Stimulated activated CD4-positive, alpha-beta T cell treated with anti-CD3 and anti-CD28 coated beads, Interleukin-15, amount 100 ng/mL, for 48 hours (primary cell): ENCODE data around the gene ALK.

Experiments used
- DNase-seq, 2 donors: peaks; one replicate each; pipeline ENCODE4 v3.0.0-alpha.2; 2020; ENCODE audit warnings: low read depth in 2 of 2

Gene ALK

GRCh38 chr2:29401994-29402393 is 519.4 kb downstream of the ALK start:
- no peak for DNase-seq

DNA sequence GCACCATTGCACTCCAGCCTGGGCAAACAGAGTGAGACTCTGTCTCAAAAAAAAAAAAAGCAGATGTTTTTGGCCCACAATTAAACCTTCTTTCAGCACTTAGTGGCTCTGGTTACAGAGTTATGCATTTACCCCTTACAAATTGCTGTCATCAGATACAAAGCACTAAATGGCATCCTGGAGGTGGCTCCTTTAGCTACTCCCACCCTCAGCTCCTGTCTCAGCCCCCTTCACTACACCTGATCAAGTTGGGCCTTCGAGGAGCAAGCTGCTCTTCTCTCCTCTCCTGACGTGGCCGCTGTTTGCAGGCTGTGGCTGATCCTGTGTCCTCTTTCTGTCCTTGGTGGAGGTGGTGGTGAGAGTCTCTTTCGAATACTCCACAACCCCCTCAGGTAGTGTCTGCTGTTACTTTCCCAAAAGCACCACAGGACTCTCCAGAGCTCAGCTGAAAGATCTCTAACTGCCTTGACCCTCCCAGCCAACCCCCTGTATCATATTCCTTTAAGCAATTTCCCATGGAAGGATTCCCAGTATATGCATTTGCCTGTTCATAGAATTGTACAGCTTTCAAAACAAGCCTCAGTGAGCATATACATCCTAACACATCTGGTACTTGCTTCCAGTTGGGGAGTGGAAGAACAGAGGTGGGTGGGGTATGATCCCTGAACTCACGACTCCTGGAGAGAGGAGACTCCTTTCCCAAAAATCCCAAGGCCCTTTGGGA is 520.3 kb downstream of the ALK start:
- no peak for DNase-seq

DNA sequence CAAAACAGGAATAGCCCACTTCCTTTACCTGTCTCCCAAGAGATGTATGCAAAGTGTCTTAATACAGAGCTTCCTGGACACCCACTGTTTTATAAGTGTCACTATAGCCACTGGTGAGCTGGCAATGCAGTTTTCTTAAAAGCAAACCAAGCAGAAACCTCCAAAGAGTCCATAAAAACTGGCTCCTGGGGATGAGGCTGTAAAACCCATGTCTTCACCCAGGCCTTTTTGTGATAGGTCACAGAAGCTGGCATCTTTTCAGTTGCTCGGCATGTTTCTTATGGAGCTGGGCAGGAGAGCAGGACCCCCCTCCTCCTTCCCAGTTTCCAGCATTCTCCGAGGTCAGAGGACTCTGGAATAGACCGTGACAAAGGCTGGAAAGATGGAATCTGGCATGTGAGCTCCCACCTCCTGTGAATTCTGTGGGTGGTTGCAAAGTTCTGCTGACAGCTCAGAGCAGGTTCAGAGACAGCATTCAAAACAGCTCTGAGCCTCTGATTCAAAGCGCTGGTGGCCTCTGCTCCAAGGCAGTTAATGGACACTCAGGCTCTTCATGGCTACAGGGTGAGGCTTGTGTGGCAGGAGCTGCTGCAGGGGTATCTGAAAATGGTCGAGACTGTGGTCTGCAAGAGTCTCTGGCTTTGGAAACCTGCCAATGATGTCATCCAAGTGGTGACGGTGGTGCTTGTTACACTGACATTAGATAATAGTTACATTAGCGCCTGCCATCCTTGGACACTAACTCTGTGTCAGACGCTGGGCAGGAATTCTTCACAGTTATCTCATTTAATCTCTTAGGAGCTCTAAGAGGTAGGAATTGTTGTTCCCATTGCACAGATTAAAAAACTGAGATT is 522.8 kb downstream of the ALK start:
- no peak for DNase-seq

DNA sequence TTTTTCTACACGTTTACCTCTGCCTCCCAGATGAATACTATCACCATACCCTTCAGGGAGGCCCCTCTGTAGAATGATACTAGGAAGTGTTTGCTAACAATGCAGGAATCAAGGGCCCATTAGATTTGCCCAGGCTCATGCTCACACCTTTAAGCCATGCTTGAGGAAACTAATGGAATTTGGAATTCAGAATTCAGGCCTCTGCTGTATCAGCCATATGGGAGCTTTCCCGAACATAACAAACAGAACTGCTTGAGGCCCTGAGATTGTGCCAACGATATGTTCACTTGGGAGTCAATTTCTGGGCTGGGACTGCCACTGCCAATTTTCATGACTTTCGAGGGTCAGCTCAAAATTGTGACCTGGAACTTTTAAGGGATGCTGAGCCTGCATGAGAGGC is 523.7 kb downstream of the ALK start:
- DNase-seq = no peak

- no peak for DNase-seq
These were observed 524.3 kb downstream of the ALK start for GRCh38 chr2:29397039-29397438.

DNA sequence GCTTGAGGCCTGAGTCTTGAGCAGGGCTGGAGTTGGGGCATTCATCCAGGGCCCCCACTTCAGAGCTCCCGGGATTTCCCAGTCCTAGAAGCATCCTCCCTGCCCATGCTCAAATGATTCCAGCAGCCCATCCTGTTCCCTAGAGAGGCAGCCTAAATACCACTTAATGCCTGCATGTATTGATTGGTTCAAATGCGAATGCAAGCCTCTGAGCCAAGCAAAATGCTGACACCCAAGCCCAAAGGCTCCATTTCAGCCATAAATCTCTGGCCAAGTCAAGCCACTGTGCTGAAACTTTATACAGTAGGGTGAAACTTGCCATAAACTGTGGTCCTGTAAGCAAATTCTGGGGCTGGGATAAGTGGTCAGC is 526.4 kb downstream of the ALK start:
- DNase-seq = no peak

- no peak for DNase-seq
These were observed 526.9 kb downstream of the ALK start for GRCh38 chr2:29394311-29394980.

- no peak for DNase-seq
These were observed 527.7 kb downstream of the ALK start for GRCh38 chr2:29393676-29394075.

DNA sequence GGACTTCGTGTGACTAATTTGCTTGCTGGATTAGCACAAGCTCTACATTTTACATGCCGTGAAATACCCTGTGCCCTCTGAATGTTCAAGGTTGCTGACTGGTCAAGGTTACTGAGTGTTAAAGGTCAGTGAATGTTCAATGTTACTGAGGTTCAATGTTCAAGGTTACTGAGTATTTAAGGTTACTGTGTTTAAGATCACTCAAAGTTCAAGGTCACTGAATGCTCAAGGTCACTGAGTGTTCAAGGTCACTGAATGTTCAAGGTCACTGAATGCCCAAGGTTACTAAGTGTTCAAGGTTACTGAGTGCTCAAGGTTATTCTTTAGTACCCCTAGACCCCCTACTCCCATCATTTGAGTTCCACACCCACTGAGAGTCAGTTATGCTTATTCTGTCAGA is 528.6 kb downstream of the ALK start:
- no peak for DNase-seq

GRCh38 chr2:29390136-29390535 is 531.2 kb downstream of the ALK start:
- no peak for DNase-seq

GRCh38 chr2:29389686-29390085 is 531.7 kb downstream of the ALK start:
- DNase-seq = no peak

GRCh38 chr2:29388071-29388470 is 533.3 kb downstream of the ALK start:
- no peak for DNase-seq

GRCh38 chr2:29382486-29382885 is 538.9 kb downstream of the ALK start:
- DNase-seq = no peak

GRCh38 chr2:29377788-29378187 is 543.6 kb downstream of the ALK start:
- DNase-seq = no peak

DNA sequence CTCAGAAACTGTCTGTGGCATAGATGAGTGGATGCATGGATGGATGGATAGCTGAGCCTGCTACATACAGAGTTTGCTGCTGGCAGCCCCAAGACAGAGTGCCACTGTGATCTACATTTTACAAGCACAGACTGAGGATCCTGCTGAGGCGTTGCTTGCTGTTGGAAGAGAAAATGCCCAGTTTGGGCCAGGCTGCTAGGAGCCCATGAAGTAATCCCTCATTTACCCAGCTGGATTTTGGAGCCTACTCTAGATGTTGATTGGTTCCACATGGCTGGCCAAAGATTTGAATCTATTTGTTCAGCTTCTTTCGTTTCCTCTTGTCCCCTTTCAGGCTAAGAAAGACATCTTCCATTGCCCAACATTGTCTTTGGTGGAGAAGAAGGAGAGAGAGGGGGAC is 544.8 kb downstream of the ALK start:
- no peak for DNase-seq

DNA sequence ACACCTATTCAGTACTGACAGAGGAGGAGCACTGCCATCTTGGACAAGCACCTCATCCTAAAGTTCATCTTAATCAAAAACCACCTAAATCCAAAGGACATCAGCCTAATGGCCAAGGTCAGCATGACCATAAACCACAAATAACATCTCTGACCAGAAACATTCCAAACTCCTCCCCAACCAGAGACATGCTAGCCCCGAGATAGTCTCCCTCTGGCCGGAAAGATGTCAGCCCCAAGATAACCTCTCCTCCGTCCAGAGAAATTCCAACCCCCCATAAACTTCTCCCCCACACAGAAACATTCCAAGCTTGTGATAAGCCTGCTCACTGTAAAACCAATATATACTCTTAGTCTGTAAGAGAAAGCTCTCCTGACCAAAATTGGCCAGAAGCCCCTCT is 545.5 kb downstream of the ALK start:
- no peak for DNase-seq

DNA sequence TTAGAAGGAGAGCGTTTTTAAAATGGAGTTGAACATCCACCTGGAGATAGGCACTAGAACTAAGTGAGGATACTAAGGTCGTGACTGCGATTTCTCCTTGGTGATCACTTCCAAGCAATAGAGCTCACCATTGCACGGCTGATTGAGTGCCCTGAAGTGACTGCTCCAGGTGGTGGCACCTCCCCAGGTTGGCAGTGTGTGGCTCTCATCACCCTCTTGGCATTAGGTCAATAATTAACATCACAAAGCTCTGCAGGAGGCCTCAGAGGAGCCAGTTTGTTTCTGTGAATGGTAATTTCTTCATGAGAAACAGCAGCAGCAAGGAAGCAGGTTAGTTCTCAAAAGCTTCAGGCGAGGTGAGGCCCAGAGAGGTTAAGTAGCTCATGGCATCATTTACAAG is 546.6 kb downstream of the ALK start:
- DNase-seq = no peak

DNA sequence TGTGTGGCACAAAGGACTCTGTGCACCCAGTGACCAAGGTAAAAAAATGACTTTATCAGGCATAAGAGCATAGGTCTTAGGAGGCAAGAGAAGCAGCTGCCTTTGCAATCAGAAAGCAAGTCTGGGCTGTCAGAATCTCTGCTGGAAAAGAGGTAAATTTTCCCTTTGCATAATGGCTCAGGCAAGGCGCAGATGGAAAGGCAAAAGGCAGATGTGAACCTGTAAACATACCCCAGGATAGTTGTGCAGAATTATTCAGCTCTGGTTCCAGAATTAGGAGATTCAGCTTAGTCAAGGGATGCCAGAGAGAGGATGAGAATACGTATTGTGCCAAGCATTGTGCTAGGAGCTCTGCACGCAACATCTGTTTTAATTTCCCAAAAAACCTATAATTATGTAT is 547.5 kb downstream of the ALK start:
- DNase-seq = no peak

DNA sequence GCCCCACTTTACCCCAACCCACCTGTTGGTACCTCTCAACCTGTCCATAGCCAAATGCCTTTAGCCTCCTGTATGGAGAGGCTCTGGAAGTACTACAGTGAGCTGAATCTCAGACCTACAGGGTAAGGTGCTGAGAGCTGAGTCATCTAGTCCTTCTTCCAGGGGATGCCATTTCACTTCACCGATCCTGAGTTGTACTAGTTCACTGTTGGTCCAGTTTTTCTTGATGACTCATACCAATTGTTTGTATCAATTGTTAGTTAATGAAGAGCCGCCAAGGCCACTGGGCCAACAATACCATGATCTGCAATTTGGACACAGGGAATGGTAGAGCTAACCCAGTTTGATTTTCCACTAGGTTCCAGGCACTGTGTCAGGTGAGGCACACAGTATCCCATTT is 549.2 kb downstream of the ALK start:
- no peak for DNase-seq

DNA sequence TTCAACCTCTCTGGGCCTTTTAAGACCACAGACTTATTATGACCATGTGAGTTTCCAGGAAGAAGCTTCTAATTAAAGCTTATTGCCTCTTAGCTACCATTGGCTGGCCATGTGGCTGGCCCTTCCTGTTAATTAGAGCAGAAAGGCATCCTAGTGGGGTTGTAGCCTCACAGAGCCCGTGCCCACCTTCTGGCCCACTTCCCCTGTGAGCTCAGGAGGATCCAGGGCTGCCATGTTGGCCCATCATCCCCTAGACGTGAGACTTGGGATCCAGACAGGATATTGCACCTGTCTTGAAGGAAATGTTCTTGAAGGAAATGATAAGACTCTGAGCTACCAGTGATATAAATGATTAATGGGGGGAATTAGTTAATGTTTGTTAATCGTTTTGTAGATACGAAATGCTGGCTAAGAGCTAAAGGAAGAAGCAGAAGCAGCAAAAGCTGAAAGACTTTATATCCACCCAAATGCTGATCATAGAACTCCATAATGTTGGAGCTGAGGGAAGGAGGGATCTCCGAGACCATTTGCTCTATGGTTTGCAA is 550.7 kb downstream of the ALK start:
- no peak for DNase-seq

- DNase-seq = no peak
These were observed 551.2 kb downstream of the ALK start for GRCh38 chr2:29370173-29370572.

DNA sequence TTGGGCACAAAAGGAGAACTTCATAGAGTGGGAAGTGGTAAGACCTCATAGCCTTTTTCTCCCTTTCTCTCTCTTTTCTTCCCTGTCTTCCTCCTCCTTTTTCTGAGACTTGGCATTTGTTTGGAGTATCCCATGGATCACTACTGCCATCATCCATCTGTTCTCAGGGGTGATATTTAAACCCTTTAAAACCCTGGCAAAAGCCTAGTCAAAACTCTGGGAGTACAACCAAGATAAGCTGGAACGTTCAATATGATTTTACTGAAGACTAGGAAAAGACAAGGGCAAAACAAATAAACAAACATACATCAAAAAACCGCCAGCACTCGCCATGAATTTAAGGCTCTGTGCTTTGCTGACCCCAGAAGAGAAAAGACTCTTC is 552.7 kb downstream of the ALK start:
- no peak for DNase-seq
